Keratinocyte (primary cell): ENCODE measurements around the gene RASA3.

Experiments
- EZH2 ChIP-seq: IDR thresholded peaks from one replicate; pipeline ENCODE4 v1.6.1; 2012; ENCODE audit warnings: inconsistent platforms, mild to moderate bottlenecking, low read length, moderate library complexity
- TF ChIP-seq, protein P1 (sequence below), 3 experiments: IDR thresholded peaks in 1 of 3; conservative IDR thresholded peaks in 1 of 3; optimal IDR thresholded peaks in 1 of 3; 2 replicates in 2 of 3; 3 replicates in 1 of 3; pipeline versions ENCODE3 to v1.5.1; 2011; ENCODE audit warnings: low read length in 3 of 3, mild to moderate bottlenecking in 3 of 3, moderate library complexity in 2 of 3, control low read depth in 1 of 3, inconsistent platforms in 1 of 3; ENCODE audit not compliant: insufficient read depth in 2 of 3; ENCODE audit errors: extremely low read depth in 1 of 3

DNA sequence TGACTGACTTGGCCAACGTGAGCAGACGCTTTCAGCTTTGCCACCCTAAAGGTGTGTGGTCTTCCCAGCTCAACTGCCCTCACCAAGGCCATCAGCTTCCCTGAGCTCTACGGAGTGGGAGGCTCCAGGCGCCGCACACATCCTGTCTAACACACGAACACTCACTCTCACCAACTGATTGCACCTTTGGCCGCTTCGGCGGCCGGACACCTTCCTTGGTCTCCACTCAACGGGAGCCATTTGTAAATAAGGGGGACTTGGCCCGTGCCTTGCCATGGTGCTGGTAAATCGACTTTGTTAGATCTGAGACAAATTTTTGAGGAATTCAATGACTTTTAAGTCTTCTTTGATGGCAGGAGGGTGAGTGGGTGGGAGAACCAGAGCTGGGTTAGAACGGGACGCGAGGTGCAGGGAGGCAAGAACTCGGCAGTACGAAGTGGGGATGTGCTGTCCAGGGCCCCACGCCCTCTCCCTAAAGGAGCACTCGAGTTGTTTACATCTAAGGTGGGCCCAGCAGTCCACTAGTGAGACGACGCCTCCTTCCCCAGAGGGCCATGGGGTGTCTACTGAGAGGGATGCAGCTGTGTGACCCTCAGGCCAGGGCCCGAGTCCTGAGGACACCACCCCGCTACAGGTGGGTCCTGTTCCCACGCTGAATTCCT, 163.0 kb downstream of the RASA3 start:
- TF ChIP-seq, protein P1, sequence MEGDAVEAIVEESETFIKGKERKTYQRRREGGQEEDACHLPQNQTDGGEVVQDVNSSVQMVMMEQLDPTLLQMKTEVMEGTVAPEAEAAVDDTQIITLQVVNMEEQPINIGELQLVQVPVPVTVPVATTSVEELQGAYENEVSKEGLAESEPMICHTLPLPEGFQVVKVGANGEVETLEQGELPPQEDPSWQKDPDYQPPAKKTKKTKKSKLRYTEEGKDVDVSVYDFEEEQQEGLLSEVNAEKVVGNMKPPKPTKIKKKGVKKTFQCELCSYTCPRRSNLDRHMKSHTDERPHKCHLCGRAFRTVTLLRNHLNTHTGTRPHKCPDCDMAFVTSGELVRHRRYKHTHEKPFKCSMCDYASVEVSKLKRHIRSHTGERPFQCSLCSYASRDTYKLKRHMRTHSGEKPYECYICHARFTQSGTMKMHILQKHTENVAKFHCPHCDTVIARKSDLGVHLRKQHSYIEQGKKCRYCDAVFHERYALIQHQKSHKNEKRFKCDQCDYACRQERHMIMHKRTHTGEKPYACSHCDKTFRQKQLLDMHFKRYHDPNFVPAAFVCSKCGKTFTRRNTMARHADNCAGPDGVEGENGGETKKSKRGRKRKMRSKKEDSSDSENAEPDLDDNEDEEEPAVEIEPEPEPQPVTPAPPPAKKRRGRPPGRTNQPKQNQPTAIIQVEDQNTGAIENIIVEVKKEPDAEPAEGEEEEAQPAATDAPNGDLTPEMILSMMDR (optimal IDR thresholded peaks at IDR 0.05 in 1 of 3, IDR thresholded peaks at IDR 0.05 in 1 of 3, conservative IDR thresholded peaks at IDR 0.05 in 1 of 3; ENCODE audit: extremely low read depth in 1 of 3, insufficient read depth in 2 of 3, low read length in 3 of 3) = no peak
- TF ChIP-seq EZH2 = no peak
